Measurements from ENCODE around the gene KRTAP20-4.

- TF ChIP-seq CTCF (IDR thresholded peaks at IDR 0.05) (no peak), ZFX (IDR thresholded peaks at IDR 0.05; ENCODE audit: borderline replicate concordance) (no peak)
Observed at GRCh38 chr21:30613836-30614235, 6.6 kb upstream of the KRTAP20-4 start, which contains the start of gene KRTAP6-1.

Data from 22Rv1 (cell line).